ENCODE results near the gene KRTAP9-1. TPM values are rescaled to one million over a fixed set of nuclear protein-coding genes. Genes with fewer than 3 reads are reported as not detected.
"Not testable (repeated sequence)": the region's sequence is repeated elsewhere in the genome, so short reads cannot be mapped to it uniquely, and the experiment has no call there.

Gene KRTAP9-1
- total RNA-seq, 1 experiment from 2014 or later, result not detected

- H3K27me3 ChIP-seq (replicated peaks; ENCODE audit: control insufficient read depth, insufficient read depth, low read length), result no peaks in the 10 kb centered on the region
- H3K9me3 Mint-ChIP-seq (ENCODE audit: unreplicated experiment), result peaks cover 53% of the 10 kb centered on the region
- no peaks in the 10 kb centered on the region for H3K36me3 Mint-ChIP-seq (ENCODE audit: insufficient read depth, unreplicated experiment)
- H3K36me3 ChIP-seq (ENCODE audit: control insufficient read depth, insufficient read depth, low read length), result no peaks in the 10 kb centered on the region
- H3K27me3 Mint-ChIP-seq (ENCODE audit: insufficient read depth, unreplicated experiment), result no peaks in the 10 kb centered on the region
- CTCF ChIA-PET, result no interaction called here
- TF ChIP-seq CTCF (IDR thresholded peaks at IDR 0.05; ENCODE audit: insufficient read depth in 1 of 2, low read depth in 1 of 2, low read length in 1 of 2, severe bottlenecking in 1 of 2, unreplicated experiment in 1 of 2), result no peak
- H3K4me3 Mint-ChIP-seq (ENCODE audit: unreplicated experiment), result no peak overlapping the region
- peaks cover 24% of the 10 kb centered on the region for H3K9me3 ChIP-seq
- H3K4me1 ChIP-seq, result no peaks in the 10 kb centered on the region
- intact Hi-C loops (cut with micrococcal nuclease; ENCODE audit: unreplicated experiment), result no loop called here
- DNase-seq, result no peak
- POLR2A ChIA-PET, result no interaction called here
- no TSS peak for BruUV-seq (replicated peaks)
- no peak overlapping the region for H3K4me3 ChIP-seq (ENCODE audit: low read depth, low read length)
- H3K4me1 Mint-ChIP-seq (ENCODE audit: low read depth, unreplicated experiment), result no peaks in the 10 kb centered on the region
- H3K27ac Mint-ChIP-seq (ENCODE audit: unreplicated experiment), result no peak overlapping the region
Measured at GRCh38 chr17:41144846-41145245, 44.8 kb upstream of the KRTAP9-1 start.

GRCh38 chr17:41145261-41145660, 44.4 kb upstream of the KRTAP9-1 start:
- Mint-ChIP-seq H3K4me3 (ENCODE audit: unreplicated experiment) (no peak overlapping the region), H3K4me1 (ENCODE audit: low read depth, unreplicated experiment) (no peaks in the 10 kb centered on the region), H3K36me3 (ENCODE audit: insufficient read depth, unreplicated experiment) (no peaks in the 10 kb centered on the region), H3K9me3 (ENCODE audit: unreplicated experiment) (peaks cover 49% of the 10 kb centered on the region), H3K27ac (ENCODE audit: unreplicated experiment) (no peak overlapping the region), H3K27me3 (ENCODE audit: insufficient read depth, unreplicated experiment) (no peaks in the 10 kb centered on the region)
- Histone ChIP-seq H3K4me1 (no peaks in the 10 kb centered on the region), H3K4me3 (ENCODE audit: low read depth, low read length) (no peak overlapping the region), H3K9me3 (peaks cover 24% of the 10 kb centered on the region), H3K36me3 (ENCODE audit: control insufficient read depth, insufficient read depth, low read length) (no peaks in the 10 kb centered on the region), H3K27me3 (replicated peaks; ENCODE audit: control insufficient read depth, insufficient read depth, low read length) (no peaks in the 10 kb centered on the region)
- ChIA-PET POLR2A (no interaction called here), CTCF (no interaction called here)
- no TSS peak for BruUV-seq (replicated peaks)
- intact Hi-C loops (cut with micrococcal nuclease; ENCODE audit: unreplicated experiment), result no loop called here
- TF ChIP-seq CTCF (IDR thresholded peaks at IDR 0.05; ENCODE audit: insufficient read depth in 1 of 2, low read depth in 1 of 2, low read length in 1 of 2, severe bottlenecking in 1 of 2, unreplicated experiment in 1 of 2), result no peak
- DNase-seq, result no peak

GRCh38 chr17:41147531-41148204, 42.0 kb upstream of the KRTAP9-1 start:
- no peak for TF ChIP-seq CTCF (IDR thresholded peaks at IDR 0.05; ENCODE audit: insufficient read depth in 1 of 2, low read depth in 1 of 2, low read length in 1 of 2, severe bottlenecking in 1 of 2, unreplicated experiment in 1 of 2)
- peaks cover 26% of the 10 kb centered on the region for H3K9me3 Mint-ChIP-seq (ENCODE audit: unreplicated experiment)
- H3K27me3 ChIP-seq (replicated peaks; ENCODE audit: control insufficient read depth, insufficient read depth, low read length), result no peaks in the 10 kb centered on the region
- ChIA-PET CTCF (no interaction called here), POLR2A (no interaction called here)
- no peak overlapping the region for H3K4me3 Mint-ChIP-seq (ENCODE audit: unreplicated experiment)
- no peak overlapping the region for H3K4me3 ChIP-seq (ENCODE audit: low read depth, low read length)
- H3K4me1 ChIP-seq, result no peaks in the 10 kb centered on the region
- H3K27me3 Mint-ChIP-seq (ENCODE audit: insufficient read depth, unreplicated experiment), result no peaks in the 10 kb centered on the region
- no peaks in the 10 kb centered on the region for H3K4me1 Mint-ChIP-seq (ENCODE audit: low read depth, unreplicated experiment)
- no TSS peak for BruUV-seq (replicated peaks)
- H3K9me3 ChIP-seq, result peaks cover 7% of the 10 kb centered on the region; the same call in 1 of the 2 replicates
- no peak for DNase-seq
- peak overlapping the region; percentile 30 for H3K27ac Mint-ChIP-seq (ENCODE audit: unreplicated experiment)
- H3K36me3 Mint-ChIP-seq (ENCODE audit: insufficient read depth, unreplicated experiment), result no peaks in the 10 kb centered on the region
- intact Hi-C loops (cut with micrococcal nuclease; ENCODE audit: unreplicated experiment), result no loop called here
- no peaks in the 10 kb centered on the region for H3K36me3 ChIP-seq (ENCODE audit: control insufficient read depth, insufficient read depth, low read length)

GRCh38 chr17:41148971-41149651, 40.6 kb upstream of the KRTAP9-1 start:
- POLR2A ChIA-PET; H3K4me3 Mint-ChIP-seq (ENCODE audit: unreplicated experiment); H3K27ac Mint-ChIP-seq (ENCODE audit: unreplicated experiment); H3K36me3 ChIP-seq (ENCODE audit: control insufficient read depth, insufficient read depth, low read length); H3K9me3 ChIP-seq; H3K27me3 ChIP-seq (replicated peaks; ENCODE audit: control insufficient read depth, insufficient read depth, low read length); intact Hi-C loops (cut with micrococcal nuclease; ENCODE audit: unreplicated experiment); H3K4me1 Mint-ChIP-seq (ENCODE audit: low read depth, unreplicated experiment); CTCF ChIA-PET; H3K4me3 ChIP-seq (ENCODE audit: low read depth, low read length); H3K27me3 Mint-ChIP-seq (ENCODE audit: insufficient read depth, unreplicated experiment); BruUV-seq (replicated peaks); H3K4me1 ChIP-seq; DNase-seq; H3K36me3 Mint-ChIP-seq (ENCODE audit: insufficient read depth, unreplicated experiment): not testable (repeated sequence)
- peaks cover 12% of the 10 kb centered on the region for H3K9me3 Mint-ChIP-seq (ENCODE audit: unreplicated experiment)
